Liver (tissue), 9 donors: ENCODE data around the gene ARR3. TPM values are rescaled to one million over a fixed set of nuclear protein-coding genes. Genes with fewer than 3 reads are reported as not detected.

Experiments
- DNase-seq: peaks from one replicate; pipeline ENCODE4 v3.0.0-alpha.2; 2017; ENCODE audit warnings: low spot score
- H3K27ac ChIP-seq, 2 donors: one replicate each; pipeline ENCODE4 v1.7.0; 2013; ENCODE audit warnings: inconsistent platforms in 2 of 2, low read length in 2 of 2, control low read depth in 1 of 2, low read depth in 1 of 2, mild to moderate bottlenecking in 1 of 2
- H3K27me3 ChIP-seq, 4 donors: one replicate each; pipeline versions ENCODE4 v1.6.1 to v1.7.0; 2013; ENCODE audit warnings: low read length in 3 of 4, inconsistent platforms in 1 of 4, mild to moderate bottlenecking in 1 of 4, moderate library complexity in 1 of 4; ENCODE audit not compliant: control insufficient read depth in 4 of 4, insufficient read depth in 4 of 4
- H3K36me3 ChIP-seq, 4 donors: one replicate each; pipeline versions ENCODE4 v1.6.1 to v1.7.0; 2013; ENCODE audit warnings: low read length in 3 of 4, mild to moderate bottlenecking in 3 of 4, low read depth in 1 of 4, moderate library complexity in 1 of 4; ENCODE audit not compliant: control insufficient read depth in 4 of 4, insufficient read depth in 3 of 4
- H3K4me1 ChIP-seq, 4 donors: one replicate each; pipeline versions ENCODE4 v1.6.1 to v1.7.0; 2013; ENCODE audit warnings: low read length in 3 of 4, mild to moderate bottlenecking in 3 of 4, moderate library complexity in 1 of 4; ENCODE audit not compliant: control insufficient read depth in 4 of 4, insufficient read depth in 4 of 4
- H3K4me3 ChIP-seq, 3 donors: one replicate each; pipeline versions ENCODE4 v1.6.1 to v1.7.0; 2013; ENCODE audit warnings: low read length in 3 of 3, control low read depth in 1 of 3, low read depth in 1 of 3, mild to moderate bottlenecking in 1 of 3
- H3K9ac ChIP-seq, 2 donors: one replicate each; pipeline ENCODE4 v1.7.0; 2013; ENCODE audit warnings: low read length in 2 of 2, mild to moderate bottlenecking in 2 of 2, moderate library complexity in 2 of 2, control low read depth in 1 of 2, low read depth in 1 of 2
- H3K9me3 ChIP-seq, 4 donors: one replicate each; pipeline versions ENCODE4 v1.6.1 to v1.7.0; 2013; ENCODE audit warnings: low read length in 3 of 4; ENCODE audit not compliant: control insufficient read depth in 4 of 4
- CTCF ChIP-seq: fragments of 150-350 bp; IDR thresholded peaks from 2 replicates; pipeline ENCODE4 v1.5.1; 2017; ENCODE audit warnings: improper control_type of control experiment, low read depth, low read length; ENCODE audit not compliant: missing input control
- EGR1 ChIP-seq, 2 donors: IDR thresholded peaks; 2 replicates each; pipeline ENCODE4 v1.6.1; 2016 to 2018; ENCODE audit warnings: antibody characterized with exemption in 2 of 2, low read depth in 2 of 2
- FOXA1 ChIP-seq: IDR thresholded peaks from 2 replicates; pipeline ENCODE4 v1.6.1; 2016; ENCODE audit warnings: antibody characterized with exemption
- HNF4A ChIP-seq, 2 donors: conservative IDR thresholded peaks; 2 replicates each; pipeline ENCODE4 v1.6.1; 2016; ENCODE audit warnings: antibody characterized with exemption in 2 of 2, mild to moderate bottlenecking in 2 of 2
- HNF4G ChIP-seq: IDR thresholded peaks from 2 replicates; pipeline ENCODE4 v1.6.1; 2016; ENCODE audit warnings: antibody characterized with exemption
- JUND ChIP-seq, 2 donors: IDR thresholded peaks; 2 replicates each; pipeline ENCODE4 v1.6.1; 2016; ENCODE audit warnings: antibody characterized with exemption in 2 of 2
- MAX ChIP-seq: IDR thresholded peaks from 2 replicates; pipeline ENCODE4 v1.6.1; 2016; ENCODE audit warnings: antibody characterized with exemption
- NR2F2 ChIP-seq: IDR thresholded peaks from 2 replicates; pipeline ENCODE4 v1.6.1; 2016; ENCODE audit warnings: antibody characterized with exemption
- RAD21 ChIP-seq, 2 donors: IDR thresholded peaks; 2 replicates each; pipeline ENCODE4 v1.6.1; 2016; ENCODE audit warnings: antibody characterized with exemption in 2 of 2, mild to moderate bottlenecking in 2 of 2
- REST ChIP-seq: IDR thresholded peaks from 2 replicates; pipeline ENCODE4 v1.6.1; 2016; ENCODE audit warnings: antibody characterized with exemption, mild to moderate bottlenecking
- SP1 ChIP-seq: IDR thresholded peaks from 2 replicates; pipeline ENCODE4 v1.6.1; 2018; ENCODE audit warnings: antibody characterized with exemption, mild to moderate bottlenecking
- TAF1 ChIP-seq: conservative IDR thresholded peaks from 2 replicates; pipeline ENCODE4 v1.6.1; 2016; ENCODE audit warnings: antibody characterized with exemption, mild to moderate bottlenecking
- YY1 ChIP-seq: IDR thresholded peaks from 2 replicates; pipeline ENCODE4 v1.6.1; 2016; ENCODE audit warnings: antibody characterized with exemption, mild to moderate bottlenecking
- ZBTB33 ChIP-seq: IDR thresholded peaks from 2 replicates; pipeline ENCODE4 v1.6.1; 2016; ENCODE audit warnings: antibody characterized with exemption
- WGBS: extraction: QIAGEN DNeasy Blood & Tissue Kit; methylation state at CpG from one replicate; pipeline ENCODE4 v1.1.7; 2013; 5-methylcytosine and 5-hydroxymethylcytosine counted together
- polyA plus RNA-seq, 2 donors: library from polyadenylated mRNA; stranded (reverse) in 1 of 2; unstranded in 1 of 2; fragments of 200-250 nt in 1 of 2; fragments of >200 nt in 1 of 2; fragmentation: Nextera tagmentation in 1 of 2; extraction: Ambion mirVana in 1 of 2; gene quantifications; one replicate each; pipeline versions ENCODE4 v1.2.1 to v1.2.3, GENCODE V29; 2013 to 2015
- total RNA-seq, 2 donors: library from RNA; depleted of rRNA; stranded (reverse); fragments of >200 nt; gene quantifications; one replicate each; pipeline ENCODE4 v1.2.3, GENCODE V29; 2014
- donor health status: healthy.
- donor health status: healthy.
- donor health status: healthy.
- donor health status: healthy.
- donor health status: healthy.

ARR3 gene
- total and polyA plus RNA-seq, 4 donors, result not detected

GRCh38 chrX:70240751-70241150 lies 27.4 kb upstream of the ARR3 start:
- H3K9me3 ChIP-seq, result no peaks in the 10 kb centered on the region
- 97% methylated on average over 1 of the region's 1 CpG for whole genome bisulfite sequencing
- no peaks in the 10 kb centered on the region for H3K27me3 ChIP-seq
- no peak overlapping the region for H3K9ac ChIP-seq
- H3K4me3 ChIP-seq, result no peak overlapping the region
- no peaks in the 10 kb centered on the region for H3K36me3 ChIP-seq
- no peaks in the 10 kb centered on the region for H3K4me1 ChIP-seq
- no peak for DNase-seq
- TF ChIP-seq MAX, result no peak
- no peak for TF ChIP-seq TAF1
- no peak for TF ChIP-seq CTCF
- TF ChIP-seq REST, result no peak
- TF ChIP-seq YY1, result no peak
- no peak for TF ChIP-seq FOXA1
- no peak for TF ChIP-seq NR2F2
- no peak for TF ChIP-seq JUND (IDR thresholded peaks at IDR 0.05)
- TF ChIP-seq HNF4A (conservative IDR thresholded peaks at IDR 0.05), result no peak
- no peak for TF ChIP-seq EGR1 (IDR thresholded peaks at IDR 0.05; ENCODE audit: low read depth in 2 of 2)
- no peak for TF ChIP-seq RAD21 (IDR thresholded peaks at IDR 0.05)
- TF ChIP-seq SP1, result no peak
- H3K27ac ChIP-seq, result no peak overlapping the region

- Histone ChIP-seq H3K27ac (no peak overlapping the region), H3K36me3 (no peaks in the 10 kb centered on the region)
- 90% methylated on average over 2 of the region's 2 CpGs for WGBS
Observed at GRCh38 chrX:70241501-70241900, 26.6 kb upstream of the ARR3 start.

More at GRCh38 chrX:70241501-70241900, 26.6 kb upstream of the ARR3 start:
- DNase-seq, result no peak
- H3K4me1 ChIP-seq, result no peaks in the 10 kb centered on the region
- H3K9me3 ChIP-seq, result no peaks in the 10 kb centered on the region
- H3K9ac ChIP-seq, result no peak overlapping the region
- TF ChIP-seq ZBTB33, result no peak
- no peak for TF ChIP-seq CTCF
- TF ChIP-seq HNF4G, result no peak
- no peak for TF ChIP-seq EGR1 (IDR thresholded peaks at IDR 0.05; ENCODE audit: low read depth in 2 of 2)
- no peak for TF ChIP-seq RAD21 (IDR thresholded peaks at IDR 0.05)
- TF ChIP-seq YY1, result no peak
- no peak for TF ChIP-seq REST
- TF ChIP-seq SP1, result no peak
- no peak overlapping the region for H3K4me3 ChIP-seq
- no peaks in the 10 kb centered on the region for H3K27me3 ChIP-seq
